COLO668 (cell line): Measurements from ENCODE around the gene KIAA1549.
"Not testable (repeated sequence)": the region's sequence is repeated elsewhere in the genome, so short reads cannot be mapped to it uniquely, and the experiment has no call there.

ENCODE experiments used
- DNase-seq: peaks from one replicate; lab custom pipeline; 2025; ENCODE audit not compliant: unreplicated experiment; lab: John Stamatoyannopoulos, UW

Gene KIAA1549

GRCh38 chr7:138945154-138945553, 36.0 kb downstream of the KIAA1549 start:
- no peak for DNase-seq

GRCh38 chr7:138944592-138944991, 36.6 kb downstream of the KIAA1549 start:
- no peak for DNase-seq

GRCh38 chr7:138943061-138943460, 38.1 kb downstream of the KIAA1549 start:
- DNase-seq: no peak

- no peak for DNase-seq
Observed at GRCh38 chr7:138941545-138941944, 39.6 kb downstream of the KIAA1549 start.

DNA sequence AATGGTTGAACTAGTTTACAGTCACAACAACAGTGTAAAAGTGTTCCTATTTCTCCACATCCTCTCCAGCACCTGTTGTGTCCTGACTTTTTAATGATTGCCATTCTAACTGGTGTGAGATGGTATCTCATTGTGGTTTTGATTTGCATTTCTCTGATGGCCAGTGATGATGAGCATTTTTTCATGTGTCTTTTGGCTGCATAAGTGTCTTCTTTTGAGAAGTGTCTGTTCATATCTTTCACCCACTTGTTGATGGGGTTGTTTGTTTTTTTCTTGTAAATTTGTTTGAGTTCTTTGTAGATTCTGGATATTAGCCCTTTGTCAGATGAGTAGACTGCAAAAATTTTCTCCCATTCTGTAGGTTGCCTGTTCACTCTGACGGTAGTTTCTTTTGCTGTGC, 40.6 kb downstream of the KIAA1549 start:
- not testable (repeated sequence) for DNase-seq

DNA sequence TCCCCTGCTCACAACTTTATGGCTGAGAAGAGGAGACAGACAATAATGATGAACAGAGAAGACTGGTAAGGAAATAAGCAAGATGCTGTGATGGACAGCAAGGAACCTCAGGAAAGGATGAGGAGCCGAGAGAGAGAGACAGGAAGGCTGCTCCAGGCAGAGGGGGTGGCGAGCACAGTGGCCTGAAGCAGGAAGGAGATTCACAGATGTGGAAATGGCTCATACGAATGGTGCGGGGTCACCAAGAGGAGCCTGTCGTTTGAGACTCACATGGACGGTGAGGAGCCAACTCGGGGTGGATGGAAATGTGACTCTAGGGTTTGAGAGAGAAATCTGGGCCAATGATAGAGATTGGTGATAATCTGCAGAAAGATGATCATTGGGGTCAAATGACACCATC, 43.7 kb downstream of the KIAA1549 start:
- no peak for DNase-seq

- DNase-seq: peak; percentile 50
Observed at GRCh38 chr7:138935465-138936011, 45.7 kb downstream of the KIAA1549 start.

DNA sequence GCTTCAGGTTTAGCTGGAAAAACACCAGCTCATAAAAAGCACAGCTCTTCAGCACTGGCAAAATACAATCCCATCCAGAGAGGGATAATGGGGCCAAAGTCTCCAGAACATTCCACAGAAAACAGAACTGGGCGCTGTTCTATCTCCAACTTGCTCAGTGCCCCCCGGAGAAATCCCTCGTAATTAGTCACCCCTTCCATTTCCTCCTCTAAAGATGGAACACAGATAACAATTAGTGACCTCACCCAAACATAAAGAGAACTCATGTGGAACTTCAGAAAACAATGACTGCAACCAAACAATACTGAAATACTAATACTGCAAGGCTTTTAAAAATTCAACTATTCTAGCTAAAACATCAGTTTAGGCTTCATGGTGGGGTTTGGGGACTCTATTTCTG, 46.3 kb downstream of the KIAA1549 start:
- no peak for DNase-seq

DNA sequence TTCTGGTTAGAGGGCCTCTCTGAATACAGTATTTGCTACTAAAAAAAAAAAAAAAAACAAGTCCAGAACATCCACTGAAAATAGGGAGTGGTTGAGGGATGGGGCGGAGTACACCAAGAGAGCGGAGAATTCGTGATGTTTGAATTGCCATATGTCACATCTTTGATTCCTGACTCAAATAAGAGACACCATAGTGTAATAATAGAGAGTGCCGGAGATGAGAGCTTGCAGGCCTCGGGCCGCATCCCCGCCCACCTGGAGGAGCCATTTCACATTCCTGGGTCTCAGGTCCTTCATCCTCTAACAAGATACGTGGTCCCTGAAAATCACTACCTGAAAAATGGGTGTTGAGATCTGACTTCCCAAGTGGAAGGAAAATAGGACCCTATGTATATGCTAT, 46.8 kb downstream of the KIAA1549 start:
- DNase-seq: no peak

GRCh38 chr7:138932870-138933269, 48.3 kb downstream of the KIAA1549 start:
- no peak for DNase-seq

DNA sequence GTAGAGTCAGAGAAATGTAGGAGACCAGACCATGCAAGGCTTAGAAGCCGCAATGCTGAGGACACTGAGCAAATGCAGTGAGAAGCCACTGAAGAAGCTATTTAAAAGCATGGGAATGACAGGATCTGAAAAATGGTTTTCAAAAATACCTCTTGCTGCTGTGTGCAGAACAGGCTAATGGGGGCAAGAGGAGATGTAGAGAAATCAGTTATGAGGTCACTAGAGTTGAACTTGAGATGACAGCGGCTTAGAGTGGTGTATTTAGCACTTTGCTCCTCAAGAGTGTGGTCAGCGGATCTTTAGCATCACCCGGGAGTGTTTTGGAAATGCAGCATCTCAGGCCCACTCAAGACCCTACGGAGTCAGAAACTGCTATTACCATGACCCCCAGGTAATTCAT, 48.8 kb downstream of the KIAA1549 start:
- no peak for DNase-seq

- no peak for DNase-seq
Observed at GRCh38 chr7:138929969-138930368, 51.2 kb downstream of the KIAA1549 start.

DNA sequence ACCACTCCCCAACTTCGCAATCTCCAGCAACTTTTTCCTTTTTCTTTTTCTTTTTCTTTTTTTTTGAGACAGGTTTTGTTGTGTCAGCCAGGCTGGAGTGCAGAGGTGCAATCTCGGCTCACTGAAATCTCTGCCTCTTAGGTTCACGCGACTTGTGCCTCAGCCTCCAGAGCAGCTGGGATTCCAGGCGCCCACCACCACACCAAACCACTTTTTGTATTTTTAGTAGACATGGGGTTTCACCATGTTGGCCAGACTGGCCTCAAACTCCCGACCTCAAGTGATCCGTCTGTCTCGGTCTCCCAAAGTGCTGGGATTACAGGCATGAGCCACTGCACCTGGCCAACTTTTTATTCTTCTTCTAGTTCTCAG, 55.0 kb downstream of the KIAA1549 start:
- no peak for DNase-seq

GRCh38 chr7:138924501-138925225, 56.5 kb downstream of the KIAA1549 start:
- no peak for DNase-seq

- no peak for DNase-seq
Observed at GRCh38 chr7:138921277-138921676, 59.9 kb downstream of the KIAA1549 start.

DNA sequence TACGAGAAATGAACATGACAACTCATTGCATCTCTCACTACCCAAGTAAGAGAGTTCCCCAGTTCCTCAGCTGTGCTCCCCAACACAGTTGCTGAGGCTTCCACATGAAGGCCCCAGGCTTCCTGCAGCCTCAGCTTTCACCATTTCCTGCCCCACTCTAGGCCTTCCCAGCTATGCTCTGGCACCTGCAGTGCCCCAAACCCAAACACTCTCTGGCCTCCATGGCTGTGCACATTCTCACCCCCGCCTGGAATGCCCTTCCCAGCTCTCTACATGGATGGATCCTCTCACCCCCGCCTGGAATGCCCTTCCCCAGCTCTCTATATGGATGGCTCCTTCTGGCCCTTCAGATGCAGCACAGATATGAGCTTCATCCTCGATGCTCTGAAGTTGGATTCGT, 61.3 kb downstream of the KIAA1549 start:
- no peak for DNase-seq

DNA sequence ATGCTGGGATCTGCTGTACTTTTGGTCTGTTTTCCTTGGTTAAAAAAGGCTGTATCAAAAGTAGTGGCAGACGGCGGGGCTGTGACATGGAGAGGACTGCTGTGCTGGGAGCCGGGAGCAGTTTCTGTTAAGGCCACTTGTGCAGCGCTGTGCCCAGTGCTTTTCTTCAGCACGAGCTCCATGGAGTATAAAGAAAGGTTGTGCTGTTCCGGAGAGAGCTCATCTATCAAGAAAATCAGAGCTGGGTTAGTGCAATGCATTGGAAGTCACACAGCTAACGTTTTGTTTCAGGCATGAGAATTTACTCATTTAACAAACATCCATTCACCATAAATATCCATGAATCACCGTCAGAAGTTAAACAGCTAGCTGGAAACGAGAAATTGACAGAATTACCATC, 62.0 kb downstream of the KIAA1549 start:
- no peak for DNase-seq

DNA sequence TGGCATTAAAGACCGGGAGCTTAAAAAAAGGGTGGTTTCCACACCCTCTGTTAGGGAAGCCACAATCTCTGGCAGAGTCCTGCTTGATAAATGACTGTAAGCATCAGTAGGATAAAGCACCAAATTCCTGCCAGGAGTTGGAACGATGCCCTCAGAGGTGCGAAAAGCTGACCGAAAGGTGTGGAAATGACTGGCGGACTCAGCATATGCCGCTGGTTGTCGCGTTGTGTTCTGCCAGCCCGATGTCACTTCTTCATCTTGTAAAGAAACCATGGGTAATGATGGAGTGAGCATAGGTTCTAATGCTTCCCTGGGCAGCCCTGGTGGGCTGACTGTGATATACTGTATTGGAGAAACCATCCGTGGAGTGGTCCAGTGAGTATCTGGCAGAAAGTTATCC, 62.4 kb downstream of the KIAA1549 start:
- DNase-seq: no peak

- DNase-seq: no peak
Observed at GRCh38 chr7:138918176-138918575, 63.0 kb downstream of the KIAA1549 start.

- DNase-seq: no peak
Observed at GRCh38 chr7:138917771-138918170, 63.4 kb downstream of the KIAA1549 start.

DNA sequence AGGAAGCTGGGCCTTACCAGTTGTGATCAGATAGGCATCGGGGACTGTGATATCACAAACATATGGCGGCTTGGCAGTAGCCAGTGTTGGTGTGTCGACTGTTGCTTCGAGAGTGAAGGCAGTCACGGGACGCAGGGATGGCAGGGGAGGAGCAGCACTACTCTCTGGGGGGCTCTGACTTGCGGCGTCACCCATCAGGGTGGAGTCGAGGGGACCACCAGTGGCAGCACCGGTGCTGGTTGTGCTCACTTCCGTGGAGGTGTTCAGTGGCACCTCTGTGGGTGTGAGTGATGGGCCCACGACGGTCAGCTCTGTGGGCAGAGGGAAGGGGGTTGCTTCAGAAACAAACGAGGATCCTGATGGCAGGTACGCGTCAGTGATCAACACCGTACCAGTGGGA, 64.5 kb downstream of the KIAA1549 start:
- DNase-seq: no peak

GRCh38 chr7:138916275-138916674, 64.9 kb downstream of the KIAA1549 start:
- DNase-seq: no peak

DNA sequence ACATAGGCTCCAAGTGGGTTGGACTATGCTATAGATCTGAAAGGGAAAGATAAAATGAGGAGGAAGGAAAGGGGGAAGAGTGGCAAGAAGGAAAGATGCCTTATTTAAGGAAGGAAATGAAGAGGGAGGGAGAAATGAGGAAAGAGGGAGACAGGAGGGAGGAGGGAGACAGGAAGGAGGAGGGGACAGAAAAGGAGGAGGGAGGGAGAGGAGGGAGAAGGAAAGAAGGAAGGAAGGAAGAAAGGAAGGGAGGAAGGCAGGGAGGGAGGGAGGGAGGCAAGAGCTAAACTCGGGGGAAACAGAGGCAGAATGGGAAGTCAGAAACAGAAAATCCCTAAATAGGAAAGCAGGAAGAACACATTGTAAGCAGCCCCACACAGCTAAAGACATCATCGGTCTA, 67.4 kb downstream of the KIAA1549 start:
- DNase-seq: no peak
